Activated T-cell treated with anti-CD3 and anti-CD28 coated beads for 4 hours (primary cell): ENCODE measurements around the gene STK11IP.

ENCODE experiments used
- DNase-seq: peaks from one replicate; pipeline ENCODE4 v3.0.0-alpha.2; 2020

The STK11IP gene

DNA sequence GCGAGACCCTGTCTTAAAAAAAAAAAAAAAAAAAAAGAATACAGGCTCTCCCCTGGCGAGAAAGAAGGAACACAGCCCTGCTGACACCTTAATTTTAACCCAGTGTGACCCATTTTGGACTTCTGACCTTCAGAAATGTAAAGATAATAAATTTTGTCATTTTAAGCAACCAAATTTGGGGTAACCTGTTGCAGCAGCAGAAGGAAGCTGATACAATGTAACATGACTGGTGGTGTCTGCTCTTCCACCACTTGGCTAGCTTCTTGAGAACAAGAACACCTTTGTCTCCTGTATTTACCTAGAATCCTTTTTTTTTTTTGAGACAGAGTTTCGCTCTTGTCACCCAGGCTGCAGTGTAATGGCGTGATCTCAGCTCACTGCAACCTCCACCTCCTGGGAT is 6.6 kb upstream of the STK11IP start:
- DNase-seq: no peak

GRCh38 chr2:219592736-219593135 is 4.9 kb upstream of the STK11IP start:
- DNase-seq: no peak

GRCh38 chr2:219593154-219593553 is 4.5 kb upstream of the STK11IP start:
- DNase-seq: no peak

- DNase-seq: no peak
Observed at GRCh38 chr2:219595256-219595655, 2.4 kb upstream of the STK11IP start.

GRCh38 chr2:219596954-219597551 is 604 bp upstream of the STK11IP start:
- DNase-seq: no peak

- no peak for DNase-seq
Observed at GRCh38 chr2:219598308-219599078, 836 bp downstream of the STK11IP start.

DNA sequence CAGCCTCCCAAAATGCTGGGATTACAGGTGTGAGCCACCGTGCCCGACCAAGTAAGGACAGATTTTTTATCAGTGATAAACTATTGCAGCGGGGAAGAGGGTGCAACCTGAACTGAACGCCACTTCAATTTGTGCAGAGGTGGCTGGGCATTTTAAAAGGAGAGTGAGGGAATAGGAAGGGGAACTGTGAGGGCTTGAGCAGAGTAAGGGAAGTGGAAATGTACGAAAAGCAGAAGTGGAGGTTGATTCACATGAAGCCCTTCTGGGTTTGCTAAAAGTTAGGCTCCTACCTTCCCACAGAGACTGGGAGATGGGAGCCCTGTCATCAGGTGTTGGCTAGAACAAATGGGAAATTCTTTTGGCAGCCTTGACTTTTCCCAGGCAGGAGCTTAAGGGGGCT is 6.1 kb downstream of the STK11IP start:
- no peak for DNase-seq

- no peak for DNase-seq
Observed at GRCh38 chr2:219605607-219605954, 7.9 kb downstream of the STK11IP start.

GRCh38 chr2:219607931-219608330 is 10.3 kb downstream of the STK11IP start:
- DNase-seq: no peak

DNA sequence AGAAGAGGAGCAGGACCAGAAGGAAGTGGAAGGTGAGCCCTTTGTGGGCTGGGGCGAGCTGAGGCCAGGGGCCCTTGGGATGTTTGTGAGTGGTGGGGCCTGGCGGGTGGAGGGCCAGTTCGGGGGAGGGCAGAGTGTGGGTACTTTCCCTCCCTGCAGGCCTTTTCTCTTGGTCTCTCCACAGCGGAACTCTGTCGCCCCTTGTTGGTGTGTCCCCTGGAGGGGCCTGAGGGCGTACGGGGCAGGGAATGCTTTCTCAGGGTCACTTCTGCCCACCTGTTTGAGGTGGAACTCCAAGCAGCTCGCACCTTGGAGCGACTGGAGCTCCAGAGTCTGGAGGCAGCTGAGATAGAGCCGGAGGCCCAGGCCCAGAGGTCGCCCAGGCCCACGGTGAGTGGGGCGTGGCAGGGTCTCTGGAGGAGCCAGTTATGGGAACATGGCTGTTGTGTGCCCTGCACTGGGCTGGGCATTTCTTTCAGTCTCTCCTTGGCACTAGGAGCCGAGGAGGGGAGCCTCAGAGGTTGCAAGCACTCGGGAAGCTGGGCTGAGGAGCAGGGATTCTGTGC is 10.8 kb downstream of the STK11IP start:
- DNase-seq: no peak

DNA sequence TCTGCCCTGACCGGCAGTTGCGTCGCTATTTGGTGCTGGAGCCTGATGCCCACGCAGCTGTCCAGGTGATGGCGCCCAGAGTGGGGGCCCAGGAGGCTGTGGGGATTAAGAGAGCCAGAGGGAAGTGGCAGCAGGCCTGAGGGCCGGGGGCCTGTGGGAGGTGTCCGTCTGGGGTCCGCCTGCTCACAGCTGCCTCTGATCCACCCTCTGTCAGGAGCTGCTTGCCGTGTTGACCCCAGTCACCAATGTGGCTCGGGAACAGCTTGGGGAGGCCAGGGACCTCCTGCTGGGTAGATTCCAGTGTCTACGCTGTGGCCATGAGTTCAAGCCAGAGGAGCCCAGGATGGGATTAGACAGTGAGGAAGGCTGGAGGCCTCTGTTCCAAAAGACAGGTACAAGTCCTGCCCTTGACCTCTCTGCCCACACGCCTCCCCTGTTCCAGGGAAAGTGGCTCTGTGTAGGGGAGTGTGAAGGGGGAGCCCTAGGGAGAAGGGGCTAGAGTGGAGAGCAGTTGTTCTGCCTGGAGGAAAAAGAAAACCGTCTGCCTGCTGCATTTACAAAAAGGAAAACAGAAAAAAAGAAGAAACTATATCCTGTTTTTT is 11.6 kb downstream of the STK11IP start:
- no peak for DNase-seq

- DNase-seq: no peak
Observed at GRCh38 chr2:219611306-219611705, 13.6 kb downstream of the STK11IP start.

DNA sequence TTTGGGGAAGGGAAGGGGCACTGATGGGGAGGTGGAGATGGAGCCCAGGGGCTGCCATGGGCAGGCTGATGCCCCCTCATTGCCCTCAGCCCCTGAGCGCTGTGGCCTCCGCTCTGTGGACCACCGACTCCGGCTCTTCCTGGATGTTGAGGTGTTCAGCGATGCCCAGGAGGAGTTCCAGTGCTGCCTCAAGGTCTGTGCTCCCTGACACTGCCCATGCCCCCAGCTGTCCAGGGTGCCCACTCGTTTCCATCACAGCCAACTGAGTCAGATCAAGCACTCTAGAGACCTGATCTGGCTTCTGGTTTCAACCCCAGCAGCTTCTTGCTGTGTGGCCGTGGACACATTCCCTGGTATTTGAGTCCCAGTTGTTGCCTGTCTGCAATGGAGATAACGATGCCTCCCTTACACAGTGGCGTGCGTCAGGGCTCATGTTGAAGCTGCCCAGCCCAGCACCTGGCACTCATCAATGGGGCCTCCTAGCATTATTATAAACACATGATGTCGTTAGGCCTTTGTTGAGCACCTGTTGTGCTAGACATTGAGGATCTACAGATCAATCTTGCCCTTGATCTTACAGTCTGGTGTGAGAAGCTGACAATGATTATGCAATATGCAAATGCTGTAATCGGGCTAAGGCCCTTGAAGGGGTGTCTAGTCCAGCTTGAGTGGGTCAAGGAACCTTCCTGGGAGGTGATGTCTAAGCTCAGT is 14.4 kb downstream of the STK11IP start:
- DNase-seq: no peak

GRCh38 chr2:219612577-219613286 is 15.1 kb downstream of the STK11IP start:
- DNase-seq: no peak

GRCh38 chr2:219613461-219614070 is 15.9 kb downstream of the STK11IP start:
- no peak for DNase-seq

- DNase-seq: no peak
Observed at GRCh38 chr2:219614076-219614860, 16.6 kb downstream of the STK11IP start.

DNA sequence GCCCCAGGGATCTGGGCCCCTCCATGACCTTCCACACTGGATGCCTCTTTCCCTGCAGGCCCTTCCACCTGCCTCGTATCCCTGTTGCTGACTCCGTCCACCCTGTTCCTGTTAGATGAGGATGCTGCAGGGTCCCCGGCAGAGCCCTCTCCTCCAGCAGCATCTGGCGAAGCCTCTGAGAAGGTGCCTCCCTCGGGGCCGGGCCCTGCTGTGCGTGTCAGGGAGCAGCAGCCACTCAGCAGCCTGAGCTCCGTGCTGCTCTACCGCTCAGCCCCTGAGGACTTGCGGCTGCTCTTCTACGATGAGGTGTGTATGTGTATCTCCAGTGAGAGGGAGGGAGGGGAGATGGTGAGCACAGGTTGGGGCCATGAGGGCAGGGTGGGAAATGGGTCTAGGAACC is 17.4 kb downstream of the STK11IP start:
- no peak for DNase-seq

DNA sequence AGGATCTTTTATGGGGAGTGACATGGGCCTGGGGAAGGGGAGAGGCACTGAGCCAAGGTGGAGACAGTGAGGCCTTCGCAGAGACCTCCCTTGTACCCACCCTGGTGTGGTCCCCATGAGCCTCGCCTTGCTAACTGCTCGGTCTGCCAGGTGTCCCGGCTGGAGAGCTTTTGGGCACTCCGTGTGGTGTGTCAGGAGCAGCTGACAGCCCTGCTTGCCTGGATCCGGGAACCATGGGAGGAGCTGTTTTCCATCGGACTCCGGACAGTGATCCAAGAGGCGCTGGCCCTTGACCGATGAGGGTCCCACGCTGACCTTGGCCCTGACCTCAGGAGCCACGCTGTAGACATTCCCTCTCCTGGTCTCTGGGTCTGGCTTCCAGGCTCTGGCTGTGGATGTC is 18.2 kb downstream of the STK11IP start:
- no peak for DNase-seq

- no peak for DNase-seq
Observed at GRCh38 chr2:219616550-219616949, 18.9 kb downstream of the STK11IP start.

- no peak for DNase-seq
Observed at GRCh38 chr2:219618733-219619122, 21.1 kb downstream of the STK11IP start.

DNA sequence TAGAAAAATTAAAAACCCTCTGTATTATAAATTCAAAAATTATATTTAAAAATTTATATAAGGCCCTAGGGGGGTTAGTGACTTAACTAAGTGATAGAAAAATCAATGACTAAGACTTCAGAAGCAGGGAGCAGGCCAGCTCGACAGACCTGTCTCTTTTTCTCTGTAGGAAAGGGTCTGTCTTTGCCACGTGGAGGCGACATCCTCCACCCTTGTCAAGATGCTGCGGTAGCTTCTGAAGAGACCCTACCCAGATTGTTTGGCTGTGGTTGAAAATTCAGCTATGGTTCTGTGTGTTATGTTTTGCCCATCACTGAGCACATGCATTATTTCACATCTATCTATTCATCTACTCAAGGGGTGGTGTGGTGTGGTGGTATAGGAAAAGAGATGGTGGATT is 21.6 kb downstream of the STK11IP start:
- no peak for DNase-seq

DNA sequence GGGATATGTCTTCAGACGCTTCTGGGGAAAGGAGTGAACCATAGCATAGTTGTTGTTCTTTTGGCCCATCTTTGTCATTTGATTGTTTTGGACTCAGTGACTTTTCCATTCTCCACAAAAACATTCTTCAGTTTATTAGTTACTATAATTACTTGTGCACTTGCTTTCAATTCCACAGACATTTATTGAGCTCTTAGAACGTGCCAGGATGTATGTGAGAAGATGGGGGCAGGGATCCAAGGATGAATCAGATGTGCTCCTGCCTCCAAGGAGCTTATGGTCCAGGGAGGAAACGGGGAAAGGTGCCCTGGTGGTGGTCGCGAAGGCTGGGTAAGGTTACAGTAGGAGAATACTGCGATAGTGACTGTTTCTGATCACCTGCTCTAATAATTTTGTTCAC is 22.9 kb downstream of the STK11IP start:
- DNase-seq: no peak
